ENCODE results near the gene ZDHHC4.

DNA sequence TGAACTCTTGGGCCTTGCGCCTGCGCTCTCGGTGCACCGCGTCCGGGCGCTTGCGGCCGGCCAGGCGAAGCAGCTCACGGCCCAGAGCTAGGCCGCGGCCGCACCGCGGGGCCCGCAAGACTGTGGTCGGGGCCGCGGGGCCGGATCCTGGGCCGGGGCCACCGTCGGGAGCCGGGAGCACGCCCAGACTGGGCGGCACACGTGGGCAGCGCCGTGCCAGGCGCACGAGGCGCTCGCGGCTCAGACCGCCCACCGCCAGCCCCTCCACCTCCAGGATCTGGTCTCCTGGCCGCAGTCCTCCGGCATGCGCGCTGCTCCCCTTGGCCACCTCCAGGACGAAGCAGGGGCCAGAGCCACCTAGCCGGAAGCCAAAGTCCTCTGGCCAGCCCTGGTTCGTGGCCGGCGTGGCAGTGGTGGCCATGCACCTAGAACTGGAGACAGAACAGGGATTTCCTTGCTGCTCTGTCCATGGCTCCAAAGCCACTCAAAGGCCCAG, 26.2 kb upstream of the ZDHHC4 start, which contains the start of gene GRID2IP:
- TF ChIP-seq, protein P1, sequence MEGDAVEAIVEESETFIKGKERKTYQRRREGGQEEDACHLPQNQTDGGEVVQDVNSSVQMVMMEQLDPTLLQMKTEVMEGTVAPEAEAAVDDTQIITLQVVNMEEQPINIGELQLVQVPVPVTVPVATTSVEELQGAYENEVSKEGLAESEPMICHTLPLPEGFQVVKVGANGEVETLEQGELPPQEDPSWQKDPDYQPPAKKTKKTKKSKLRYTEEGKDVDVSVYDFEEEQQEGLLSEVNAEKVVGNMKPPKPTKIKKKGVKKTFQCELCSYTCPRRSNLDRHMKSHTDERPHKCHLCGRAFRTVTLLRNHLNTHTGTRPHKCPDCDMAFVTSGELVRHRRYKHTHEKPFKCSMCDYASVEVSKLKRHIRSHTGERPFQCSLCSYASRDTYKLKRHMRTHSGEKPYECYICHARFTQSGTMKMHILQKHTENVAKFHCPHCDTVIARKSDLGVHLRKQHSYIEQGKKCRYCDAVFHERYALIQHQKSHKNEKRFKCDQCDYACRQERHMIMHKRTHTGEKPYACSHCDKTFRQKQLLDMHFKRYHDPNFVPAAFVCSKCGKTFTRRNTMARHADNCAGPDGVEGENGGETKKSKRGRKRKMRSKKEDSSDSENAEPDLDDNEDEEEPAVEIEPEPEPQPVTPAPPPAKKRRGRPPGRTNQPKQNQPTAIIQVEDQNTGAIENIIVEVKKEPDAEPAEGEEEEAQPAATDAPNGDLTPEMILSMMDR (IDR thresholded peaks at IDR 0.05; ENCODE audit: low read depth, low read length, poor library complexity, severe bottlenecking) = no peak
- no peak for TF ChIP-seq EZH2phosphoT487 (IDR thresholded peaks at IDR 0.05; ENCODE audit: borderline replicate concordance, low read length)

Measured in DOHH2 (cell line).